H9 (cell line): ENCODE data around the gene TYMP. TPM values are rescaled to one million over a fixed set of nuclear protein-coding genes. Genes with fewer than 3 reads are reported as not detected.

Experiments used
- DNase-seq: peaks from one replicate; pipeline ENCODE4 v3.0.0-alpha.2; 2017
- H2AFZ ChIP-seq: one replicate; pipeline ENCODE4 v1.6.1; 2013; ENCODE audit warnings: mild to moderate bottlenecking, low read length, control low read depth, moderate library complexity
- H2AK5ac ChIP-seq: 2 replicates; pipeline ENCODE4 v1.6.1; 2013; ENCODE audit warnings: low read length, control low read depth, mixed read lengths; ENCODE audit not compliant: insufficient read length
- H2BK120ac ChIP-seq: one replicate; pipeline ENCODE4 v1.6.1; 2013; ENCODE audit warnings: low read depth, mild to moderate bottlenecking, low read length, control low read depth, inconsistent platforms; ENCODE audit not compliant: poor library complexity, severe bottlenecking
- H2BK12ac ChIP-seq: 2 replicates; pipeline ENCODE4 v1.6.1; 2013; ENCODE audit warnings: low read length, control low read depth, mixed read lengths, low read depth; ENCODE audit not compliant: insufficient read length
- H2BK15ac ChIP-seq: 2 replicates; pipeline ENCODE4 v1.6.1; 2013; ENCODE audit warnings: low read depth, low read length, control low read depth
- H2BK20ac ChIP-seq: one replicate; pipeline ENCODE4 v1.6.1; 2013; ENCODE audit warnings: low read depth, mild to moderate bottlenecking, low read length, control low read depth, inconsistent platforms; ENCODE audit not compliant: poor library complexity, severe bottlenecking
- H2BK5ac ChIP-seq: 2 replicates; pipeline ENCODE4 v1.6.1; 2013; ENCODE audit warnings: low read length, control low read depth, mixed read lengths; ENCODE audit not compliant: insufficient read length
- H3K14ac ChIP-seq: 2 replicates; pipeline ENCODE4 v1.6.1; 2013; ENCODE audit warnings: low read length, control low read depth; ENCODE audit not compliant: insufficient read depth
- H3K18ac ChIP-seq: 2 replicates; pipeline ENCODE4 v1.6.1; 2013; ENCODE audit warnings: low read depth, mild to moderate bottlenecking, mixed read lengths, low read length, control low read depth; ENCODE audit not compliant: insufficient read length
- H3K23ac ChIP-seq: 2 replicates; pipeline ENCODE4 v1.6.1; 2013; ENCODE audit warnings: low read length, control low read depth, mixed read lengths, low read depth; ENCODE audit not compliant: insufficient read length
- H3K23me2 ChIP-seq: 2 replicates; pipeline ENCODE4 v1.6.1; 2013; ENCODE audit warnings: low read depth, mild to moderate bottlenecking, mixed read lengths, low read length, control low read depth; ENCODE audit not compliant: insufficient read length, poor library complexity, severe bottlenecking
- H3K27ac ChIP-seq: 2 replicates; pipeline ENCODE4 v1.5.1; 2013; ENCODE audit warnings: low read length, control low read depth, mixed read lengths, low read depth; ENCODE audit not compliant: insufficient read length
- H3K27me3 ChIP-seq: 2 replicates; pipeline ENCODE4 v1.6.1; 2013; ENCODE audit warnings: low read length, control low read depth, inconsistent platforms; ENCODE audit not compliant: insufficient read depth
- H3K4ac ChIP-seq: 2 replicates; pipeline ENCODE4 v1.6.1; 2013; ENCODE audit warnings: low read depth, mild to moderate bottlenecking, control low read depth, inconsistent platforms, low read length, moderate library complexity
- H3K4me1 ChIP-seq: 2 replicates; pipeline ENCODE4 v1.6.1; 2013; ENCODE audit warnings: low read length, control low read depth, inconsistent platforms; ENCODE audit not compliant: insufficient read depth
- H3K4me2 ChIP-seq: 2 replicates; pipeline ENCODE4 v1.6.1; 2013; ENCODE audit warnings: low read length, control low read depth, mixed read lengths; ENCODE audit not compliant: insufficient read length, insufficient read depth
- H3K56ac ChIP-seq: 2 replicates; pipeline ENCODE4 v1.6.1; 2013; ENCODE audit warnings: low read depth, mild to moderate bottlenecking, mixed read lengths, low read length, control low read depth; ENCODE audit not compliant: insufficient read length
- H3K79me1 ChIP-seq: 2 replicates; pipeline ENCODE4 v1.6.1; 2013; ENCODE audit warnings: low read depth, mild to moderate bottlenecking, moderate library complexity, low read length, control low read depth, inconsistent platforms; ENCODE audit not compliant: insufficient read depth, poor library complexity, severe bottlenecking
- H3K79me2 ChIP-seq: 2 replicates; pipeline ENCODE4 v1.6.1; 2013; ENCODE audit warnings: low read length, control low read depth, inconsistent platforms; ENCODE audit not compliant: insufficient read depth
- H3K9ac ChIP-seq: 2 replicates; pipeline ENCODE4 v1.6.1; 2013; ENCODE audit warnings: low read length, control low read depth, mixed read lengths; ENCODE audit not compliant: insufficient read length; ENCODE audit errors: extremely low read depth
- H3K9me3 ChIP-seq: one replicate; pipeline ENCODE4 v1.6.1; 2013; ENCODE audit warnings: low read depth, low read length, inconsistent platforms; ENCODE audit not compliant: control insufficient read depth
- H3T11ph ChIP-seq: one replicate; pipeline ENCODE4 v1.6.1; 2013; ENCODE audit warnings: mild to moderate bottlenecking, low read length, control low read depth, inconsistent platforms
- H4K20me1 ChIP-seq: one replicate; pipeline ENCODE4 v1.6.1; 2013; ENCODE audit not compliant: control insufficient read depth, insufficient read length, insufficient read depth
- H4K5ac ChIP-seq: 2 replicates; pipeline ENCODE4 v1.6.1; 2013; ENCODE audit warnings: low read depth, mild to moderate bottlenecking, mixed read lengths, low read length, control low read depth; ENCODE audit not compliant: insufficient read length
- H4K8ac ChIP-seq: replicated peaks from 2 replicates; pipeline ENCODE4 v1.6.1; 2013; ENCODE audit warnings: low read length, control low read depth, mixed read lengths, low read depth; ENCODE audit not compliant: insufficient read length
- H4K91ac ChIP-seq: 2 replicates; pipeline ENCODE4 v1.6.1; 2013; ENCODE audit warnings: low read depth, mild to moderate bottlenecking, moderate library complexity, mixed read lengths, low read length, control low read depth; ENCODE audit not compliant: insufficient read length
- H3K27ac Mint-ChIP-seq, 3 experiments: 2 replicates in 2 of 3; 3 replicates in 1 of 3; pipeline ENCODE4 v1.8.0; 2020 to 2021; ENCODE audit warnings: mixed read lengths in 3 of 3, mild to moderate bottlenecking in 1 of 3, moderate library complexity in 1 of 3
- H3K27me3 Mint-ChIP-seq: 2 replicates; pipeline ENCODE4 v1.8.0; 2021; ENCODE audit warnings: low read depth, mild to moderate bottlenecking, moderate library complexity, mixed read lengths
- H3K36me3 Mint-ChIP-seq, 3 experiments: 2 replicates in 2 of 3; 3 replicates in 1 of 3; pipeline ENCODE4 v1.8.0; 2020 to 2021; ENCODE audit warnings: low read depth in 3 of 3, mixed read lengths in 3 of 3; ENCODE audit not compliant: insufficient read depth in 1 of 3
- H3K4me1 Mint-ChIP-seq, 2 experiments: 2 replicates each; pipeline ENCODE4 v1.8.0; 2020; ENCODE audit warnings: mixed read lengths in 2 of 2
- H3K4me3 Mint-ChIP-seq, 2 experiments: 2 replicates in 1 of 2; 3 replicates in 1 of 2; pipeline ENCODE4 v1.8.0; 2020 to 2021; ENCODE audit warnings: mild to moderate bottlenecking in 2 of 2, mixed read lengths in 2 of 2, moderate library complexity in 1 of 2
- H3K9me3 Mint-ChIP-seq, 2 experiments: 2 replicates in 1 of 2; 3 replicates in 1 of 2; pipeline ENCODE4 v1.8.0; 2020; ENCODE audit warnings: mild to moderate bottlenecking in 2 of 2, mixed read lengths in 2 of 2, moderate library complexity in 1 of 2
- CTCF ChIP-seq: fragments of 200-600 bp; sonication (generic); conservative IDR thresholded peaks from 3 replicates; pipeline ENCODE4 v1.8.0; 2021; ENCODE audit warnings: antibody characterized with exemption, mild to moderate bottlenecking
- WGBS: extraction: QIAGEN DNeasy Blood & Tissue Kit; methylation state at CpG from one replicate; pipeline ENCODE4 v1.1.7; 2013; ENCODE audit warnings: missing lambda C conversion rate, low lambda C conversion rate, mixed read lengths; ENCODE audit not compliant: insufficient read length; ENCODE audit errors: extremely low coverage; 5-methylcytosine and 5-hydroxymethylcytosine counted together
- total RNA-seq: library from RNA; stranded (reverse); gene quantifications from 2 replicates; pipeline ENCODE4 v1.2.1, GENCODE V29; 2021

Gene TYMP
- total RNA-seq, 1 experiment from 2014 or later: 1.0 TPM

- no peak overlapping the region for H2BK5ac ChIP-seq
- no peak overlapping the region for H3K4ac ChIP-seq
- TF ChIP-seq CTCF: no peak
- no peaks in the 10 kb centered on the region for H3K23me2 ChIP-seq
- no peaks in the 10 kb centered on the region for H3K9me3 ChIP-seq
- no peak overlapping the region for H3K4me3 Mint-ChIP-seq
- no peak overlapping the region for H4K5ac ChIP-seq
- no peak overlapping the region for H2BK12ac ChIP-seq
- H3K18ac ChIP-seq: no peak overlapping the region
- H3K9me3 Mint-ChIP-seq: peaks cover 0 to 3% of the 10 kb centered on the region in 2 experiments; a peak in 1 of 5 replicates
- H2BK15ac ChIP-seq: no peak overlapping the region
- no peaks in the 10 kb centered on the region for H3K79me2 ChIP-seq
- no peak overlapping the region for H3K27ac ChIP-seq
- no peaks in the 10 kb centered on the region for H3K27me3 ChIP-seq
- H3K27ac Mint-ChIP-seq: no peak overlapping the region
- H4K91ac ChIP-seq: no peak overlapping the region
- no peaks in the 10 kb centered on the region for H4K20me1 ChIP-seq
- no peak overlapping the region for H4K8ac ChIP-seq
- no peak for DNase-seq
- no CpG with 5 or more reads among the region's 19 CpGs for WGBS
- H3K36me3 Mint-ChIP-seq: peaks cover 0 to 2% (median 0%) of the 10 kb centered on the region in 3 experiments; a peak in 1 of 7 replicates
- no peak overlapping the region for H3K56ac ChIP-seq
- no peaks in the 10 kb centered on the region for H3K4me1 ChIP-seq
- no peak overlapping the region for H2AFZ ChIP-seq
- no peak overlapping the region for H3K23ac ChIP-seq
- no peak overlapping the region for H2BK20ac ChIP-seq
- no peak overlapping the region for H3K14ac ChIP-seq
- H3K4me1 Mint-ChIP-seq: peaks cover 3 to 6% of the 10 kb centered on the region in 2 experiments; a peak in 2 of 4 replicates
- H2AK5ac ChIP-seq: no peak overlapping the region
- H3K79me1 ChIP-seq: no peaks in the 10 kb centered on the region
- no peak overlapping the region for H3K9ac ChIP-seq
- H2BK120ac ChIP-seq: no peak overlapping the region
- no peak overlapping the region for H3T11ph ChIP-seq
- H3K4me2 ChIP-seq: no peak overlapping the region
- H3K27me3 Mint-ChIP-seq: peaks cover 8% of the 10 kb centered on the region
These were observed 40.9 kb downstream of the TYMP start for GRCh38 chr22:50488886-50489285.
